Endothelial cell (in vitro differentiated cells): ENCODE results near the gene USP33. TPM values are rescaled to one million over a fixed set of nuclear protein-coding genes. Genes with fewer than 3 reads are reported as not detected.
"Not testable (repeated sequence)": the region's sequence is repeated elsewhere in the genome, so short reads cannot be mapped to it uniquely, and the experiment has no call there.

Source experiments
- DNase-seq: peaks from one replicate; pipeline ENCODE4 v3.0.0; 2021; ENCODE audit warnings: low spot score
- H3K27ac Mint-ChIP-seq: one replicate; pipeline ENCODE4 v1.8.0; 2021; ENCODE audit warnings: mixed read lengths, inconsistent platforms; ENCODE audit not compliant: unreplicated experiment
- H3K27me3 Mint-ChIP-seq: one replicate; pipeline ENCODE4 v1.8.0; 2021; ENCODE audit warnings: mild to moderate bottlenecking, moderate library complexity, mixed read lengths, inconsistent platforms; ENCODE audit not compliant: unreplicated experiment
- H3K36me3 Mint-ChIP-seq: one replicate; pipeline ENCODE4 v1.8.0; 2021; ENCODE audit warnings: mild to moderate bottlenecking, low read depth, mixed read lengths, inconsistent platforms; ENCODE audit not compliant: unreplicated experiment
- H3K4me1 Mint-ChIP-seq: one replicate; pipeline ENCODE4 v1.8.0; 2021; ENCODE audit warnings: mild to moderate bottlenecking, mixed read lengths, inconsistent platforms; ENCODE audit not compliant: unreplicated experiment
- H3K4me3 Mint-ChIP-seq: one replicate; pipeline ENCODE4 v1.8.0; 2021; ENCODE audit warnings: mild to moderate bottlenecking, mixed read lengths, inconsistent platforms; ENCODE audit not compliant: unreplicated experiment
- H3K9me3 Mint-ChIP-seq: one replicate; pipeline ENCODE4 v1.8.0; 2021; ENCODE audit warnings: mixed read lengths, inconsistent platforms; ENCODE audit not compliant: unreplicated experiment
- CTCF ChIP-seq: fragments of 200-600 bp; sonication (generic); IDR thresholded peaks from one replicate; pipeline ENCODE4 v1.5.0; 2021; ENCODE audit warnings: antibody characterized with exemption; ENCODE audit not compliant: unreplicated experiment
- total RNA-seq: library from RNA; stranded (reverse); fragmentation: NEBNext Ultra II Directional; extraction: Animal tissue kit (Norgen Biotek cat#: 25700); gene quantifications from one replicate; pipeline ENCODE4 v1.2.1, GENCODE V29; 2021; ENCODE audit not compliant: unreplicated experiment

Gene USP33
- total RNA-seq, 1 donor from 2014 or later: 58.5 TPM

GRCh38 chr1:77796695-77797405, 37.2 kb upstream of the USP33 start:
- peak overlapping the region; percentile 59 for H3K27ac Mint-ChIP-seq
- H3K9me3 Mint-ChIP-seq: no peaks in the 10 kb centered on the region
- peaks cover 13% of the 10 kb centered on the region for H3K4me1 Mint-ChIP-seq
- DNase-seq: peak; percentile 36
- no peaks in the 10 kb centered on the region for H3K27me3 Mint-ChIP-seq
- H3K4me3 Mint-ChIP-seq: peak overlapping the region; percentile 31
- no peak for TF ChIP-seq CTCF
- peaks cover 5% of the 10 kb centered on the region for H3K36me3 Mint-ChIP-seq

GRCh38 chr1:77794550-77794949, 34.9 kb upstream of the USP33 start:
- TF ChIP-seq CTCF: no peak

GRCh38 chr1:77786093-77786741, 26.6 kb upstream of the USP33 start:
- not testable (repeated sequence) for H3K4me1 Mint-ChIP-seq

More at GRCh38 chr1:77794550-77794949, 34.9 kb upstream of the USP33 start:
- H3K4me3 Mint-ChIP-seq: no peak overlapping the region
- H3K27ac Mint-ChIP-seq: no peak overlapping the region
- H3K4me1 Mint-ChIP-seq: peaks cover 13% of the 10 kb centered on the region
- no peaks in the 10 kb centered on the region for H3K9me3 Mint-ChIP-seq
- peaks cover 6% of the 10 kb centered on the region for H3K36me3 Mint-ChIP-seq
- no peaks in the 10 kb centered on the region for H3K27me3 Mint-ChIP-seq
- DNase-seq: no peak

GRCh38 chr1:77783141-77783540, 23.5 kb upstream of the USP33 start:
- DNase-seq: no peak
- Mint-ChIP-seq H3K4me1 (peaks cover 8% of the 10 kb centered on the region), H3K27me3 (peaks cover 5% of the 10 kb centered on the region), H3K27ac (no peak overlapping the region), H3K9me3 (no peaks in the 10 kb centered on the region), H3K4me3 (no peak overlapping the region), H3K36me3 (peaks cover 30% of the 10 kb centered on the region)
- no peak for TF ChIP-seq CTCF

More at GRCh38 chr1:77786093-77786741, 26.6 kb upstream of the USP33 start:
- H3K36me3 Mint-ChIP-seq: peaks cover 37% of the 10 kb centered on the region
- H3K27ac Mint-ChIP-seq, DNase-seq, H3K9me3 Mint-ChIP-seq, H3K27me3 Mint-ChIP-seq: not testable (repeated sequence)
- H3K4me3 Mint-ChIP-seq: peak overlapping the region; percentile 77

GRCh38 chr1:77781683-77782082, 22.0 kb upstream of the USP33 start:
- DNase-seq: no peak
- no peak overlapping the region for H3K27ac Mint-ChIP-seq
- H3K4me3 Mint-ChIP-seq: no peak overlapping the region
- no peak for TF ChIP-seq CTCF
- H3K36me3 Mint-ChIP-seq: peaks cover 26% of the 10 kb centered on the region
- H3K4me1 Mint-ChIP-seq: peaks cover 8% of the 10 kb centered on the region
- peaks cover 3% of the 10 kb centered on the region for H3K27me3 Mint-ChIP-seq
- no peaks in the 10 kb centered on the region for H3K9me3 Mint-ChIP-seq
